Urinary bladder (tissue), 4 donors: ENCODE results near the gene GPA33. TPM values are rescaled to one million over a fixed set of nuclear protein-coding genes. Genes with fewer than 3 reads are reported as not detected.

Source experiments
- DNase-seq: peaks from one replicate; pipeline ENCODE4 v3.0.0-alpha.2; 2015; ENCODE audit errors: extremely low spot score
- H3K27ac ChIP-seq: one replicate; pipeline ENCODE4 v1.5.1; 2013; ENCODE audit warnings: low read depth, mild to moderate bottlenecking, moderate library complexity
- H3K36me3 ChIP-seq: one replicate; pipeline ENCODE4 v1.6.1; 2013; ENCODE audit warnings: mild to moderate bottlenecking, moderate library complexity; ENCODE audit not compliant: insufficient read depth
- H3K4me1 ChIP-seq: one replicate; pipeline ENCODE4 v1.6.1; 2013; ENCODE audit warnings: mild to moderate bottlenecking, moderate library complexity; ENCODE audit not compliant: insufficient read depth
- H3K4me3 ChIP-seq: one replicate; pipeline ENCODE4 v1.5.1; 2013; ENCODE audit warnings: low read depth, low read length
- WGBS: extraction: QIAGEN DNeasy Blood & Tissue Kit; methylation state at CpG from one replicate; pipeline ENCODE4 v1.1.7; 2013; 5-methylcytosine and 5-hydroxymethylcytosine counted together
- polyA plus RNA-seq: library from polyadenylated mRNA; stranded (reverse); fragments of 200-250 nt; gene quantifications from one replicate; pipeline ENCODE4 v1.2.3, GENCODE V29; 2013
- total RNA-seq: library from RNA; depleted of rRNA; stranded (reverse); fragments of >200 nt; gene quantifications from one replicate; pipeline ENCODE4 v1.2.3, GENCODE V29; 2014
- donor health status: healthy with polysubstance abuse.
- donor health status: healthy.

Gene GPA33
- total and polyA plus RNA-seq, 2 donors, result 0.08 TPM; not detected in 1

- no peak overlapping the region for H3K4me3 ChIP-seq
- no peaks in the 10 kb centered on the region for H3K4me1 ChIP-seq
- no peaks in the 10 kb centered on the region for H3K36me3 ChIP-seq
- no peak overlapping the region for H3K27ac ChIP-seq
- DNase-seq, result no peak
- 5% methylated on average over 31 of the region's 31 CpGs for WGBS
Measured at GRCh38 chr1:167066333-167067122, 23.6 kb downstream of the GPA33 start.

- Histone ChIP-seq H3K36me3 (no peaks in the 10 kb centered on the region), H3K4me3 (no peak overlapping the region), H3K4me1 (no peaks in the 10 kb centered on the region), H3K27ac (no peak overlapping the region)
- DNase-seq, result no peak
- WGBS, result 85% methylated on average over 8 of the region's 8 CpGs
Measured at GRCh38 chr1:167065471-167065870, 24.7 kb downstream of the GPA33 start.

GRCh38 chr1:167064621-167065020 lies 25.6 kb downstream of the GPA33 start:
- 75% methylated on average over 9 of the region's 9 CpGs for WGBS
- H3K4me1 ChIP-seq, result no peaks in the 10 kb centered on the region
- DNase-seq, result no peak
- no peaks in the 10 kb centered on the region for H3K36me3 ChIP-seq
- no peak overlapping the region for H3K27ac ChIP-seq
- no peak overlapping the region for H3K4me3 ChIP-seq

GRCh38 chr1:167061073-167061464 lies 29.1 kb downstream of the GPA33 start:
- Histone ChIP-seq H3K36me3 (no peaks in the 10 kb centered on the region), H3K4me3 (no peak overlapping the region), H3K27ac (no peak overlapping the region), H3K4me1 (no peaks in the 10 kb centered on the region)
- no peak for DNase-seq
- 88% methylated on average over 3 of the region's 3 CpGs for WGBS

GRCh38 chr1:167060141-167061072 lies 29.8 kb downstream of the GPA33 start:
- Histone ChIP-seq H3K4me1 (no peaks in the 10 kb centered on the region), H3K4me3 (no peak overlapping the region), H3K27ac (no peak overlapping the region), H3K36me3 (no peaks in the 10 kb centered on the region)
- whole genome bisulfite sequencing, result 73% methylated on average over 10 of the region's 10 CpGs
- DNase-seq, result no peak

- Histone ChIP-seq H3K4me1 (no peaks in the 10 kb centered on the region), H3K36me3 (no peaks in the 10 kb centered on the region), H3K4me3 (no peak overlapping the region), H3K27ac (no peak overlapping the region)
- DNase-seq, result no peak
- WGBS, result 43% methylated on average over 1 of the region's 1 CpG
Measured at GRCh38 chr1:167059809-167060107, 30.4 kb downstream of the GPA33 start.

GRCh38 chr1:167059045-167059808 lies 30.9 kb downstream of the GPA33 start:
- no peaks in the 10 kb centered on the region for H3K4me1 ChIP-seq
- WGBS, result 13% methylated on average over 17 of the region's 17 CpGs
- peak; percentile 18 for DNase-seq
- no peak overlapping the region for H3K4me3 ChIP-seq
- no peaks in the 10 kb centered on the region for H3K36me3 ChIP-seq
- H3K27ac ChIP-seq, result no peak overlapping the region

GRCh38 chr1:167057241-167057688 lies 32.9 kb downstream of the GPA33 start:
- DNase-seq, result peak; percentile 11
- H3K27ac ChIP-seq, result no peak overlapping the region
- 40% methylated on average over 6 of the region's 6 CpGs for WGBS

GRCh38 chr1:167056529-167057231 lies 33.5 kb downstream of the GPA33 start:
- no peaks in the 10 kb centered on the region for H3K4me1 ChIP-seq
- no peaks in the 10 kb centered on the region for H3K36me3 ChIP-seq
- no peak overlapping the region for H3K4me3 ChIP-seq
- WGBS, result 56% methylated on average over 10 of the region's 10 CpGs
- no peak overlapping the region for H3K27ac ChIP-seq
- DNase-seq, result no peak

More at GRCh38 chr1:167057241-167057688, 32.9 kb downstream of the GPA33 start:
- H3K4me1 ChIP-seq, result no peaks in the 10 kb centered on the region
- H3K4me3 ChIP-seq, result no peak overlapping the region
- no peaks in the 10 kb centered on the region for H3K36me3 ChIP-seq

- DNase-seq, result no peak
- 80% methylated on average over 14 of the region's 14 CpGs for WGBS
- Histone ChIP-seq H3K4me3 (no peak overlapping the region), H3K36me3 (no peaks in the 10 kb centered on the region), H3K4me1 (no peaks in the 10 kb centered on the region), H3K27ac (no peak overlapping the region)
Measured at GRCh38 chr1:167054946-167055630, 35.1 kb downstream of the GPA33 start.

GRCh38 chr1:167054531-167054930 lies 35.6 kb downstream of the GPA33 start:
- WGBS, result 70% methylated on average over 3 of the region's 3 CpGs
- Histone ChIP-seq H3K36me3 (no peaks in the 10 kb centered on the region), H3K4me3 (no peak overlapping the region), H3K27ac (no peak overlapping the region), H3K4me1 (no peaks in the 10 kb centered on the region)
- DNase-seq, result no peak

GRCh38 chr1:167052389-167052788 lies 37.8 kb downstream of the GPA33 start:
- DNase-seq, result no peak
- H3K27ac ChIP-seq, result no peak overlapping the region
- H3K4me3 ChIP-seq, result no peak overlapping the region
- WGBS, result 75% methylated on average over 8 of the region's 8 CpGs
- H3K36me3 ChIP-seq, result no peaks in the 10 kb centered on the region
- no peaks in the 10 kb centered on the region for H3K4me1 ChIP-seq
